T-cell (primary cell): ENCODE measurements around the gene B3GNT5. TPM values are rescaled to one million over a fixed set of nuclear protein-coding genes. Genes with fewer than 3 reads are reported as not detected.

ENCODE experiments used
- ATAC-seq, 4 experiments: fragments of 200-7000 bp in 3 of 4; fragments of 150-1000 bp in 1 of 4; cut with Tn5 transposase; replicated peaks in 1 of 4; 1 replicate in 3 of 4; 2 replicates in 1 of 4; pipeline ENCODE4 v1.10.0; 2021; ENCODE audit warnings: moderate library complexity in 3 of 4, mild to moderate bottlenecking in 2 of 4, moderate number of reproducible peaks in 1 of 4
- CTCF ChIA-PET, 2 donors: fragments of 300-600 bp; sonication (Branson Sonifier 250); formaldehyde crosslinking; loops; one replicate each; lab custom pipeline; 2022; ENCODE audit warnings: antibody characterized with exemption in 2 of 2; lab: Charles Lee
- POLR2A ChIA-PET, 2 donors: fragments of 300-600 bp; sonication (Branson Sonifier 250); formaldehyde crosslinking; loops; one replicate each; lab custom pipeline; 2022; ENCODE audit warnings: antibody characterized with exemption in 2 of 2; lab: Charles Lee
- DNase-seq, 35 experiments: peaks; one replicate each; pipeline versions ENCODE4 v3.0.0 to v3.0.0-alpha.2; 2013 to 2023
- H3K27ac ChIP-seq: one replicate; pipeline ENCODE4 v1.5.1; 2013; ENCODE audit warnings: low read length
- H3K27me3 ChIP-seq, 2 experiments: replicated peaks in 1 of 2; 1 replicate in 1 of 2; 2 replicates in 1 of 2; pipeline versions ENCODE4 v1.6.1 to v1.7.0; 2013; ENCODE audit warnings: low read length in 1 of 2, mixed read lengths in 1 of 2; ENCODE audit not compliant: control insufficient read depth in 2 of 2, insufficient read depth in 2 of 2; ENCODE audit errors: extremely low read depth in 1 of 2
- H3K36me3 ChIP-seq, 2 donors: 1 replicate in 1 of 2; 2 replicates in 1 of 2; pipeline versions ENCODE4 v1.6.1 to v1.7.0; 2013; ENCODE audit warnings: low read length in 1 of 2; ENCODE audit not compliant: control insufficient read depth in 2 of 2, insufficient read depth in 1 of 2; ENCODE audit errors: extremely low read depth in 1 of 2
- H3K4me1 ChIP-seq, 2 experiments: 1 replicate in 1 of 2; 2 replicates in 1 of 2; pipeline versions ENCODE4 v1.6.1 to v1.7.0; 2013; ENCODE audit warnings: low read length in 2 of 2, mixed read lengths in 1 of 2; ENCODE audit not compliant: insufficient read depth in 2 of 2, control insufficient read depth in 1 of 2; ENCODE audit errors: extremely low read depth in 1 of 2
- H3K4me3 ChIP-seq, 2 donors: 1 replicate in 1 of 2; 2 replicates in 1 of 2; pipeline versions ENCODE4 v1.5.1 to v1.7.0; 2013; ENCODE audit warnings: mild to moderate bottlenecking in 2 of 2, low read length in 1 of 2, moderate library complexity in 1 of 2; ENCODE audit not compliant: control insufficient read depth in 1 of 2; ENCODE audit errors: extremely low read depth in 1 of 2
- H3K9me3 ChIP-seq: 2 replicates; pipeline ENCODE4 v1.7.0; 2013
- H3K27ac Mint-ChIP-seq, 2 donors: one replicate each; pipeline ENCODE4 v1.8.0; 2020 to 2021; ENCODE audit warnings: mild to moderate bottlenecking in 2 of 2, mixed read lengths in 2 of 2
- H3K27me3 Mint-ChIP-seq, 2 donors: one replicate each; pipeline ENCODE4 v1.8.0; 2021 to 2022; ENCODE audit warnings: mixed read lengths in 2 of 2
- H3K36me3 Mint-ChIP-seq: one replicate; pipeline ENCODE4 v1.8.0; 2021; ENCODE audit warnings: mixed read lengths
- H3K4me1 Mint-ChIP-seq, 3 donors: one replicate each; pipeline ENCODE4 v1.8.0; 2020 to 2022; ENCODE audit warnings: mixed read lengths in 3 of 3, mild to moderate bottlenecking in 1 of 3
- H3K4me3 Mint-ChIP-seq, 3 donors: one replicate each; pipeline ENCODE4 v1.8.0; 2020 to 2022; ENCODE audit warnings: mild to moderate bottlenecking in 3 of 3, mixed read lengths in 3 of 3, moderate library complexity in 3 of 3
- H3K9me3 Mint-ChIP-seq, 3 donors: one replicate each; pipeline ENCODE4 v1.8.0; 2020 to 2022; ENCODE audit warnings: mixed read lengths in 3 of 3
- WGBS: methylation state at CpG from one replicate; pipeline ENCODE4 v1.1.5; 2013; ENCODE audit warnings: missing lambda C conversion rate; ENCODE audit not compliant: insufficient coverage; 5-methylcytosine and 5-hydroxymethylcytosine counted together
- total RNA-seq, 35 experiments: library from RNA in 6 of 35; stranded (reverse) in 6 of 35; fragments of 120-200 nt in 1 of 35; gene quantifications; one replicate each; pipeline versions ENCODE4 v1.2.1 to v1.2.4 and lab custom pipeline; 2013 to 2026

The B3GNT5 gene, protein sequence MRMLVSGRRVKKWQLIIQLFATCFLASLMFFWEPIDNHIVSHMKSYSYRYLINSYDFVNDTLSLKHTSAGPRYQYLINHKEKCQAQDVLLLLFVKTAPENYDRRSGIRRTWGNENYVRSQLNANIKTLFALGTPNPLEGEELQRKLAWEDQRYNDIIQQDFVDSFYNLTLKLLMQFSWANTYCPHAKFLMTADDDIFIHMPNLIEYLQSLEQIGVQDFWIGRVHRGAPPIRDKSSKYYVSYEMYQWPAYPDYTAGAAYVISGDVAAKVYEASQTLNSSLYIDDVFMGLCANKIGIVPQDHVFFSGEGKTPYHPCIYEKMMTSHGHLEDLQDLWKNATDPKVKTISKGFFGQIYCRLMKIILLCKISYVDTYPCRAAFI
- total RNA-seq = under 1 TPM; 0.16 to 0.92 (median 0.55) TPM
- total RNA-seq (2013) = 0.17 TPM
- 0.05 to 148 (median 2.4) reads per million in 29 experiments for total RNA-seq (lab: John Stamatoyannopoulos, UW)

DNA sequence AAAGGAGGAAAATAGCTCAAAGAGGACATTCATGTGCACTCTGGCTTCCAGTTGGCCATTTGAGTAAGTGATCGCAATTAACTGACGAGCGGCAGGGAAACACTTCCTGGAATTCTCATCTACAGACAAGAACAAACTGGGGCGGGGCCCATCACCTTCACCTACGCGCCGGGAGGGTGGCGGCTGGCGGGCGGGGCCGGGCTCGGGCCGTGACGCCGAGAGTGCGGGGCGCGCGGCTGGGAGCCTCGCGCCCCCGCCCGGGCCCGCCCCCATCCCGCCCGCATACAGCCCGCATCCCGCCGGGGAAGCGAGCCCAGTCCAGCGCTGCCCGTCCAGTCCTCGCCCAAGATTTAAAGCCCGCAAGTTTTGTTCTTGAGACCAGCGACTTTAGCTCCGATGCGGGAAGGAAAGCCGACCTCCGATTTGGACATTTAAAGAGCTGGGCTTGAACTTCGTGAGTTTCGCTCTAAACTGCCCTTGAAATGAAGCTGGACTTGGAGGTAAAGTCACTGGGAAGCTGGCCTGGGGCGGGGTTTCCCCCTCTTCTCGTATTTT, at the start of gene B3GNT5:
Gene B3GNT5, plus strand, starts transcription at position 281 of the 555 bp plus-strand sequence. CDS start 16,546 bp downstream, outside the sequence.
- peaks cover 0 to 32% of the 10 kb centered on the region in 2 experiments for H3K27me3 ChIP-seq
- ChIA-PET POLR2A (no interaction called here), CTCF (interaction anchor here in 1 of 2 donors (0.8 to 1.7 kb wide), 3 partner anchors 32 to 133 kb away, joined by 3 read pairs; no protein-coding TSS in a partner anchor)
- Mint-ChIP-seq H3K27me3 (peaks cover 24 to 36% of the 10 kb centered on the region in 2 donors), H3K9me3 (no peaks in the 10 kb centered on the region), H3K4me1 (peaks cover 10 to 14% (median 11%) of the 10 kb centered on the region in 3 donors), H3K36me3 (no peaks in the 10 kb centered on the region), H3K27ac (no peak within 1 kb of the TSS), H3K4me3 (peak within 1 kb of the TSS; percentile 68 to 81 (median 73))
- no peaks in the 10 kb centered on the region for H3K9me3 ChIP-seq
- no peaks in the 10 kb centered on the region for H3K36me3 ChIP-seq
- ATAC-seq (peak; percentile 51 to 62 (median 55)), DNase-seq (peak in 9 of 35 experiments; percentile 10 to 42 (median 21))
- no peak within 1 kb of the TSS for H3K27ac ChIP-seq
- under 1% methylated on average over 40 of the region's 43 CpGs for WGBS
- peaks cover 2 to 12% of the 10 kb centered on the region in 2 experiments for H3K4me1 ChIP-seq
- peak within 1 kb of the TSS; percentile 54 to 95 for H3K4me3 ChIP-seq

DNA sequence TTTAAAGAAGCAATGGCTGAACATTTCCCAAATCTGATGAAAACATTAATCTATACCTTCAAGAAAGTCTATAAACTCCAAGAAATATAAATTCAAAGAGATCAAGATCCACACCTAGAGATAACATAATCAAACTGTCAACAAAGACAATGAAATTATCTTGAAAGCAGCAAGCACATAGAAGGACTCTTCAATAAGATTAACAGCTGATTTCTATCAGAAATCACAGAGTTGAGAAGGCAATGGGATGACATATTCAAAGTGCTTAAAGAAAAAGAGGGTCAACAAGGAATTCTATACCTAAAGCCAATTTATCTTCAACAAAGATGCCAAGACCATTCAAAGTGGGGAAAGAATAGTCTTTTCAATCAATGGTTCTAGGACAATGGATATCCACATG, 49.4 kb upstream of the B3GNT5 start:
- no peaks in the 10 kb centered on the region for H3K27me3 Mint-ChIP-seq
- POLR2A ChIA-PET = no interaction called here
- ATAC-seq = no peak

DNA sequence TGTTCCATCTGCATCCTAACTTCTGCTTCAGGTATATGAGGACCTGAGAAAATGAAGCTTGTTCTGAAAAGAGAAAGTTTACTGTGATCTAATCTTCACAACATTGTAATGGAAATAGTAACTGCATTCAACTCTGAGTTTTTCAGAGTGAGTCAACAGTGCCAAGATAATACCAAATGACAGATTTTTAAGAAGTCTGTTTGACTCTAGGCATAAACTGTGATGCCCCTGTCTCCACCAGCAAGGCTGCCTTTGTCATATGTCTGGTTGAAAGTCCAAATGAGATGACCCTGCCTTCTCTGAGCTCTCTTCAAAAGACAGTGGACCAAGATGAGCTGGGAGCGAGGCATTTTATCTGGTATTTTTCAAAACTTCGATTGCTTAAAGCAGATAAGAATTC, 44.8 kb upstream of the B3GNT5 start:
- H3K4me1 ChIP-seq = no peaks in the 10 kb centered on the region
- H3K27ac ChIP-seq = no peak overlapping the region
- peaks cover 0 to 9% (median 7%) of the 10 kb centered on the region in 3 donors for H3K4me1 Mint-ChIP-seq
- H3K36me3 ChIP-seq = no peaks in the 10 kb centered on the region
- DNase-seq (no peak), ATAC-seq (no peak)
- ChIA-PET CTCF (no interaction called here), POLR2A (no interaction called here)
- H3K27me3 Mint-ChIP-seq = no peaks in the 10 kb centered on the region
- H3K27me3 ChIP-seq = no peaks in the 10 kb centered on the region
- WGBS = 100% methylated on average over 1 of the region's 2 CpGs
- no peak overlapping the region for H3K4me3 Mint-ChIP-seq
- no peak overlapping the region for H3K4me3 ChIP-seq
- peaks cover 3 to 8% (median 5%) of the 10 kb centered on the region in 3 donors for H3K9me3 Mint-ChIP-seq
- peaks cover 12% of the 10 kb centered on the region for H3K36me3 Mint-ChIP-seq
- no peaks in the 10 kb centered on the region for H3K9me3 ChIP-seq
- no peak overlapping the region for H3K27ac Mint-ChIP-seq

More for the DNA sequence above, 49.4 kb upstream of the B3GNT5 start:
- Histone ChIP-seq H3K4me1 (peaks cover 0 to 8% of the 10 kb centered on the region in 2 experiments), H3K4me3 (no peak overlapping the region), H3K36me3 (no peaks in the 10 kb centered on the region), H3K9me3 (no peaks in the 10 kb centered on the region), H3K27me3 (no peaks in the 10 kb centered on the region), H3K27ac (no peak overlapping the region)
- Mint-ChIP-seq H3K4me1 (peaks cover 13 to 22% (median 20%) of the 10 kb centered on the region in 3 donors), H3K27ac (no peak overlapping the region), H3K36me3 (peaks cover 24% of the 10 kb centered on the region), H3K9me3 (peaks cover 4 to 13% (median 5%) of the 10 kb centered on the region in 3 donors), H3K4me3 (no peak overlapping the region)
- CTCF ChIA-PET = interaction anchor here in 1 of 2 donors (1.0 kb wide), 1 partner anchor 182 kb away, joined by 3 read pairs; no protein-coding TSS in a partner anchor
- no peak for DNase-seq

DNA sequence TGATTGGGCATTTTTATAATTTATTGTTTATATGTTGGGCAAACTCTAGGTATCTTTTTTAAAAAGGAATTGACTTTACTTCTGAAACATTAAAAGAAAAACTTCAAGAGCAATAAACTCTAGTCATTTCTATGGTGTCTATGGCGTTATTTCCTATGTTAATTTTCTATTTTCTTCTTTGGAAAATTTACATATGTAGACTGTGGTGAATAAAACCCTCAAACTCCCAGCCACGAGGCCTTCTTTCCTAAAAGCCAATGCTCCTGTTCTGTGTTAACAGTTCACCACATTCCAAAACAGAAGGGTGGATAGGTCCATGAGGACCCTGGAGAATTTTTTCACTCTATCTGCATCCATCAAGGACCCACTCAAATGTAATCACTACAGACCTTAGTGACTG, 44.3 kb upstream of the B3GNT5 start:
- ChIA-PET POLR2A (no interaction called here), CTCF (no interaction called here)
- no peaks in the 10 kb centered on the region for H3K27me3 ChIP-seq
- no peak overlapping the region for H3K4me3 Mint-ChIP-seq
- WGBS = no CpG with 5 or more reads among the region's 2 CpGs
- H3K27me3 Mint-ChIP-seq = no peaks in the 10 kb centered on the region
- peaks cover 0 to 3% (median 0%) of the 10 kb centered on the region in 3 donors for H3K9me3 Mint-ChIP-seq
- no peak for ATAC-seq
- H3K4me3 ChIP-seq = no peak overlapping the region
- H3K36me3 ChIP-seq = no peaks in the 10 kb centered on the region
- H3K36me3 Mint-ChIP-seq = peaks cover 7% of the 10 kb centered on the region
- DNase-seq = no peak
- no peak overlapping the region for H3K27ac Mint-ChIP-seq
- H3K9me3 ChIP-seq = no peaks in the 10 kb centered on the region
- no peaks in the 10 kb centered on the region for H3K4me1 ChIP-seq
- H3K4me1 Mint-ChIP-seq = peaks cover 0 to 9% (median 7%) of the 10 kb centered on the region in 3 donors
- no peak overlapping the region for H3K27ac ChIP-seq

DNA sequence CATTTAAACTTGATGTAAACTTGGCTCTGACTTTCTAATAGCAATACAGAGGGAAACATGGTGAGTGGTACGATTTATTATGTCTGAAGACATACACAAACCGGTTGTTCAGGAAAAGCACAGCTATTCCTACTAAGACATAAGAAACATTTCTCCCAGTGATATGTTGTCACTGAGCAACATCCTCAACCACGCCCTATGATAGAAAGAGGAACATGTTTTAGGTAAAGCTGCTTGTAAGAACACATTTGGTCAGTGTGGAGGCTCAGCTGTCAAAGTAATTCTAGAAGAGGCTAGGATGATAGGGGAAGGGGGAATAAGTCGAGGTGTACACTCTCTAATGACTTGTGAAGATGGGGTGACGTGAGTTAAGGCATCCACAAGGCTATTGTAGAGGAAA, 42.7 kb upstream of the B3GNT5 start:
- H3K36me3 Mint-ChIP-seq = peaks cover 2% of the 10 kb centered on the region
- H3K27me3 ChIP-seq = no peaks in the 10 kb centered on the region
- H3K4me3 Mint-ChIP-seq = no peak overlapping the region
- 100% methylated on average over 1 of the region's 5 CpGs for WGBS
- H3K4me1 Mint-ChIP-seq = peaks cover 0 to 9% (median 7%) of the 10 kb centered on the region in 3 donors
- DNase-seq = no peak
- H3K4me3 ChIP-seq = no peak overlapping the region
- CTCF ChIA-PET = no interaction called here
- H3K27ac Mint-ChIP-seq = no peak overlapping the region
- H3K36me3 ChIP-seq = no peaks in the 10 kb centered on the region
- ATAC-seq = no peak
- H3K9me3 Mint-ChIP-seq = no peaks in the 10 kb centered on the region
- no peak overlapping the region for H3K27ac ChIP-seq
- POLR2A ChIA-PET = no interaction called here
- no peaks in the 10 kb centered on the region for H3K9me3 ChIP-seq
- H3K4me1 ChIP-seq = no peaks in the 10 kb centered on the region
- no peaks in the 10 kb centered on the region for H3K27me3 Mint-ChIP-seq

DNA sequence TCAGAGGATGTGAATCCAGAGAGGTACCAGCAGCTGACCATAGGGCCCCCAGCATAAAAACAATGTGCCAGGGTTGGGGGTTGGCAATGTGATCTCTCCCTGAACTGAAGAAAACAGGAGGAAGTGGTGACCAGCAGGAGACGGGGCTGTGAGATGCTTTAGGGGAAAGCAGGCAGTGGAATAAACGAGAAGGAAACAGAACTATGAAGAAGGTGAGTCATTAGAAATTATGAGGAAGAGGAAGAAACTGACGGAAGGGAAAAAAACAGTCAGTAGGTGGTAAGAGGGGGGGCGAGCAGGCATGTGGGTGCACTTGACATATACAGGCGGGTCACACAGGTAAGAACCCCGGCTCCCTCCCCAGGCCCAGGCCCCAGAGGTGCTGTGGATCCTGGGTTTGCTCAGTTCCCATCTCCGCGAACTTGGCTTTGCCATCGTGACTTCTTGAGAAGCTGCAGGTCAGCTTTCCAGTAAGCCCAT, 42.2 kb upstream of the B3GNT5 start:
- H3K27ac Mint-ChIP-seq = no peak overlapping the region
- no peak for DNase-seq

More for the DNA sequence above, 42.2 kb upstream of the B3GNT5 start:
- peaks cover 0 to 9% (median 7%) of the 10 kb centered on the region in 3 donors for H3K4me1 Mint-ChIP-seq
- H3K9me3 ChIP-seq = no peaks in the 10 kb centered on the region
- ATAC-seq = no peak
- 51% methylated on average over 9 of the region's 9 CpGs for WGBS
- no peaks in the 10 kb centered on the region for H3K4me1 ChIP-seq
- no peaks in the 10 kb centered on the region for H3K27me3 ChIP-seq
- no peak overlapping the region for H3K4me3 ChIP-seq
- no peaks in the 10 kb centered on the region for H3K9me3 Mint-ChIP-seq
- no peaks in the 10 kb centered on the region for H3K27me3 Mint-ChIP-seq
- H3K4me3 Mint-ChIP-seq = no peak overlapping the region
- peaks cover 7% of the 10 kb centered on the region for H3K36me3 Mint-ChIP-seq
- H3K27ac ChIP-seq = no peak overlapping the region
- peaks cover 0 to 4% of the 10 kb centered on the region in 2 donors for H3K36me3 ChIP-seq
- CTCF ChIA-PET = no interaction called here
- POLR2A ChIA-PET = no interaction called here
